IgD-negative memory B cell (primary cell): Measurements from ENCODE around the gene AP1S2. TPM values are rescaled to one million over a fixed set of nuclear protein-coding genes. Genes with fewer than 3 reads are reported as not detected.
"Not testable (repeated sequence)": the region's sequence is repeated elsewhere in the genome, so short reads cannot be mapped to it uniquely, and the experiment has no call there.

Source experiments
- H3K27ac Mint-ChIP-seq, 3 donors: one replicate each; pipeline ENCODE4 v1.8.0; 2020 to 2022; ENCODE audit warnings: mild to moderate bottlenecking in 3 of 3, mixed read lengths in 3 of 3, moderate library complexity in 1 of 3
- H3K27me3 Mint-ChIP-seq: one replicate; pipeline ENCODE4 v1.8.0; 2021; ENCODE audit warnings: mixed read lengths
- H3K36me3 Mint-ChIP-seq: one replicate; pipeline ENCODE4 v1.8.0; 2020; ENCODE audit warnings: mild to moderate bottlenecking, mixed read lengths
- H3K4me1 Mint-ChIP-seq, 3 donors: one replicate each; pipeline ENCODE4 v1.8.0; 2020 to 2022; ENCODE audit warnings: mixed read lengths in 3 of 3, mild to moderate bottlenecking in 1 of 3
- H3K4me3 Mint-ChIP-seq, 4 donors: one replicate each; pipeline ENCODE4 v1.8.0; 2020 to 2022; ENCODE audit warnings: mild to moderate bottlenecking in 4 of 4, mixed read lengths in 4 of 4, moderate library complexity in 3 of 4
- H3K9me3 Mint-ChIP-seq, 3 donors: one replicate each; pipeline ENCODE4 v1.8.0; 2020 to 2021; ENCODE audit warnings: mixed read lengths in 3 of 3, mild to moderate bottlenecking in 1 of 3
- polyA plus RNA-seq: library from polyadenylated mRNA; unstranded; fragments of 300-500 nt; fragmentation: Illumina TruSeq; gene quantifications from one replicate; pipeline ENCODE4 v1.2.3, GENCODE V29; 2021

The AP1S2 gene
- polyA plus RNA-seq: 80.7 TPM

- no peaks in the 10 kb centered on the region for H3K9me3 Mint-ChIP-seq
- peak within 1 kb of the TSS; percentile 98 to 99 (median 99) for H3K27ac Mint-ChIP-seq
- peaks cover 2% of the 10 kb centered on the region for H3K36me3 Mint-ChIP-seq
- H3K27me3 Mint-ChIP-seq: no peaks in the 10 kb centered on the region
- H3K4me1 Mint-ChIP-seq: peaks cover 14 to 26% (median 24%) of the 10 kb centered on the region in 3 donors
- peak within 1 kb of the TSS; percentile 97 to 98 (median 98) for H3K4me3 Mint-ChIP-seq
Measured at GRCh38 chrX:15854712-15855567, at the start of gene AP1S2. AP1S2 (minus strand) TSS chrX:15854813; CDS start chrX:15852524, 2,289 bp downstream.

GRCh38 chrX:15903186-15903681 lies 48.6 kb upstream of the AP1S2 start:
- Mint-ChIP-seq H3K4me1 (peaks cover 14 to 24% (median 15%) of the 10 kb centered on the region in 3 donors), H3K27me3 (no peaks in the 10 kb centered on the region), H3K36me3 (peaks cover 3% of the 10 kb centered on the region), H3K27ac (peak overlapping the region; percentile 89 to 95 (median 92)), H3K9me3 (peaks cover 0 to 9% (median 8%) of the 10 kb centered on the region in 3 donors), H3K4me3 (peak overlapping the region; percentile 72 to 78 (median 74))

- no peak overlapping the region for H3K4me3 Mint-ChIP-seq
- peaks cover 4 to 13% (median 10%) of the 10 kb centered on the region in 3 donors for H3K4me1 Mint-ChIP-seq
- no peak overlapping the region for H3K27ac Mint-ChIP-seq
- peaks cover 3% of the 10 kb centered on the region for H3K36me3 Mint-ChIP-seq
- no peaks in the 10 kb centered on the region for H3K27me3 Mint-ChIP-seq
- peaks cover 0 to 4% (median 3%) of the 10 kb centered on the region in 3 donors for H3K9me3 Mint-ChIP-seq
Measured at GRCh38 chrX:15895334-15895733, 40.7 kb upstream of the AP1S2 start.

- peaks cover 4 to 13% (median 10%) of the 10 kb centered on the region in 3 donors for H3K4me1 Mint-ChIP-seq
- H3K36me3 Mint-ChIP-seq: peaks cover under 1% of the 10 kb centered on the region
- peaks cover 0 to 3% (median 1%) of the 10 kb centered on the region in 3 donors for H3K9me3 Mint-ChIP-seq
- no peaks in the 10 kb centered on the region for H3K27me3 Mint-ChIP-seq
- no peak overlapping the region for H3K4me3 Mint-ChIP-seq
- H3K27ac Mint-ChIP-seq: no peak overlapping the region
Measured at GRCh38 chrX:15894724-15895123, 40.1 kb upstream of the AP1S2 start.

GRCh38 chrX:15890463-15890862 lies 35.9 kb upstream of the AP1S2 start:
- H3K4me3 Mint-ChIP-seq: no peak overlapping the region
- no peaks in the 10 kb centered on the region for H3K36me3 Mint-ChIP-seq
- H3K27ac Mint-ChIP-seq: no peak overlapping the region
- peaks cover 0 to 3% (median 1%) of the 10 kb centered on the region in 3 donors for H3K9me3 Mint-ChIP-seq
- peaks cover 3% of the 10 kb centered on the region for H3K27me3 Mint-ChIP-seq
- H3K4me1 Mint-ChIP-seq: peaks cover 2 to 13% (median 10%) of the 10 kb centered on the region in 3 donors

- Mint-ChIP-seq H3K9me3 (peaks cover 0 to 3% (median 1%) of the 10 kb centered on the region in 3 donors), H3K4me3 (no peak overlapping the region), H3K36me3 (no peaks in the 10 kb centered on the region), H3K27ac (peak overlapping the region in 1 of 3 donors; percentile 39), H3K27me3 (peaks cover 3% of the 10 kb centered on the region), H3K4me1 (peaks cover 3 to 18% (median 17%) of the 10 kb centered on the region in 3 donors)
Measured at GRCh38 chrX:15888062-15888461, 33.4 kb upstream of the AP1S2 start.

- peak overlapping the region in 2 of 4 donors; percentile 45 to 53 for H3K4me3 Mint-ChIP-seq
- H3K4me1 Mint-ChIP-seq: peaks cover 9 to 17% (median 10%) of the 10 kb centered on the region in 3 donors
- peaks cover 7% of the 10 kb centered on the region for H3K27me3 Mint-ChIP-seq
- H3K9me3 Mint-ChIP-seq: peaks cover 0 to 7% (median 7%) of the 10 kb centered on the region in 3 donors
- H3K27ac Mint-ChIP-seq: peak overlapping the region in 1 of 3 donors; percentile 37
- peaks cover 3% of the 10 kb centered on the region for H3K36me3 Mint-ChIP-seq
Measured at GRCh38 chrX:15883540-15883863, 28.9 kb upstream of the AP1S2 start.

GRCh38 chrX:15882704-15883539 lies 28.3 kb upstream of the AP1S2 start:
- peak overlapping the region in 1 of 3 donors; percentile 37 for H3K27ac Mint-ChIP-seq
- peaks cover 0 to 9% (median 7%) of the 10 kb centered on the region in 3 donors for H3K9me3 Mint-ChIP-seq
- H3K4me3 Mint-ChIP-seq: peak overlapping the region in 3 of 4 donors; percentile 45 to 67 (median 53)
- peaks cover 7% of the 10 kb centered on the region for H3K27me3 Mint-ChIP-seq
- peaks cover 3% of the 10 kb centered on the region for H3K36me3 Mint-ChIP-seq
- peaks cover 9 to 17% (median 10%) of the 10 kb centered on the region in 3 donors for H3K4me1 Mint-ChIP-seq

- Mint-ChIP-seq H3K27me3 (peaks cover 7% of the 10 kb centered on the region), H3K9me3 (peaks cover 0 to 9% (median 7%) of the 10 kb centered on the region in 3 donors), H3K27ac (no peak overlapping the region), H3K4me3 (no peak overlapping the region), H3K4me1 (peaks cover 9 to 17% (median 10%) of the 10 kb centered on the region in 3 donors), H3K36me3 (peaks cover 3% of the 10 kb centered on the region)
Measured at GRCh38 chrX:15881381-15881897, 26.8 kb upstream of the AP1S2 start.

GRCh38 chrX:15877914-15878313 lies 23.3 kb upstream of the AP1S2 start:
- not testable (repeated sequence) for H3K4me3 Mint-ChIP-seq, H3K27ac Mint-ChIP-seq, H3K9me3 Mint-ChIP-seq, H3K36me3 Mint-ChIP-seq, H3K27me3 Mint-ChIP-seq
- peaks cover under 1 to 13% (median 5%) of the 10 kb centered on the region in 3 donors for H3K4me1 Mint-ChIP-seq

GRCh38 chrX:15877380-15877779 lies 22.8 kb upstream of the AP1S2 start:
- H3K4me1 Mint-ChIP-seq: peaks cover 0 to 7% (median 2%) of the 10 kb centered on the region in 3 donors
- H3K27ac Mint-ChIP-seq: no peak overlapping the region
- H3K4me3 Mint-ChIP-seq: no peak overlapping the region
- H3K9me3 Mint-ChIP-seq: peaks cover 0 to 9% (median 7%) of the 10 kb centered on the region in 3 donors
- peaks cover 3% of the 10 kb centered on the region for H3K36me3 Mint-ChIP-seq
- H3K27me3 Mint-ChIP-seq: peaks cover 1% of the 10 kb centered on the region

GRCh38 chrX:15874672-15875071 lies 20.1 kb upstream of the AP1S2 start:
- Mint-ChIP-seq H3K36me3 (peaks cover 3% of the 10 kb centered on the region), H3K4me1 (peaks cover 0 to 4% (median 4%) of the 10 kb centered on the region in 3 donors), H3K9me3 (peaks cover 0 to 4% (median 0%) of the 10 kb centered on the region in 3 donors), H3K27ac (no peak overlapping the region), H3K27me3 (no peaks in the 10 kb centered on the region), H3K4me3 (no peak overlapping the region)

GRCh38 chrX:15873566-15873965 lies 19.0 kb upstream of the AP1S2 start:
- Mint-ChIP-seq H3K36me3 (no peaks in the 10 kb centered on the region), H3K4me3 (no peak overlapping the region), H3K4me1 (peaks cover 0 to 4% (median 3%) of the 10 kb centered on the region in 3 donors), H3K27ac (no peak overlapping the region), H3K27me3 (no peaks in the 10 kb centered on the region), H3K9me3 (peaks cover 0 to 2% (median 0%) of the 10 kb centered on the region in 3 donors)

GRCh38 chrX:15870310-15870709 lies 15.7 kb upstream of the AP1S2 start:
- no peaks in the 10 kb centered on the region for H3K9me3 Mint-ChIP-seq
- peaks cover 0 to 4% (median 3%) of the 10 kb centered on the region in 3 donors for H3K4me1 Mint-ChIP-seq
- no peaks in the 10 kb centered on the region for H3K27me3 Mint-ChIP-seq
- no peak overlapping the region for H3K4me3 Mint-ChIP-seq
- H3K36me3 Mint-ChIP-seq: no peaks in the 10 kb centered on the region
- H3K27ac Mint-ChIP-seq: no peak overlapping the region
